K562 (cell line): Measurements from ENCODE around the gene R3HDM2.

Experiments used
- ARNT ChIP-seq, 2 experiments: fragments of 450-650 bp; IDR thresholded peaks; 2 replicates each; pipeline ENCODE4 v1.6.1; 2016; ENCODE audit warnings: mild to moderate bottlenecking in 1 of 2
- CTCF ChIP-seq, 3 experiments: IDR thresholded peaks in 2 of 3; conservative IDR thresholded peaks in 1 of 3; 2 replicates each; pipeline ENCODE4 v1.5.1; 2011 to 2012; ENCODE audit warnings: low read length in 3 of 3, mild to moderate bottlenecking in 3 of 3, control low read depth in 2 of 3, improper control_type of control experiment in 1 of 3, inconsistent platforms in 1 of 3, low read depth in 1 of 3, mixed read lengths in 1 of 3, moderate library complexity in 1 of 3; ENCODE audit not compliant: insufficient read depth in 2 of 3
- HES1 ChIP-seq: fragments of 450-650 bp; IDR thresholded peaks from 2 replicates; pipeline ENCODE4 v1.6.1; 2016; ENCODE audit warnings: low read depth, mild to moderate bottlenecking, moderate library complexity
- PTTG1 ChIP-seq: fragments of 450-650 bp; IDR thresholded peaks from 2 replicates; pipeline ENCODE4 v1.6.1; 2016; ENCODE audit warnings: low read depth, mild to moderate bottlenecking, missing genetic modification characterization, missing compliant biosample characterization
- SIN3A ChIP-seq, 2 experiments: fragments of 150-350 bp in 1 of 2; IDR thresholded peaks; 2 replicates each; pipeline ENCODE4 v1.6.1; 2011 to 2016; ENCODE audit warnings: borderline replicate concordance in 2 of 2, low read depth in 2 of 2, low read length in 2 of 2, mild to moderate bottlenecking in 2 of 2, moderate library complexity in 2 of 2; ENCODE audit not compliant: control insufficient read depth in 1 of 2
- SOX6 ChIP-seq: fragments of 450-650 bp; IDR thresholded peaks from 2 replicates; pipeline ENCODE4 v1.6.1; 2014; ENCODE audit warnings: mild to moderate bottlenecking
- USF1 ChIP-seq: sonication (generic); formaldehyde crosslinking; IDR thresholded peaks from 2 replicates; pipeline ENCODE4 v1.9.0; 2022; ENCODE audit warnings: mild to moderate bottlenecking, missing genetic modification reagents
- ZNF785 ChIP-seq: fragments of 250-450 bp; sonication (Bioruptor Pico); IDR thresholded peaks from 2 replicates; pipeline ENCODE4 v1.4.0; 2020; ENCODE audit warnings: mild to moderate bottlenecking

DNA sequence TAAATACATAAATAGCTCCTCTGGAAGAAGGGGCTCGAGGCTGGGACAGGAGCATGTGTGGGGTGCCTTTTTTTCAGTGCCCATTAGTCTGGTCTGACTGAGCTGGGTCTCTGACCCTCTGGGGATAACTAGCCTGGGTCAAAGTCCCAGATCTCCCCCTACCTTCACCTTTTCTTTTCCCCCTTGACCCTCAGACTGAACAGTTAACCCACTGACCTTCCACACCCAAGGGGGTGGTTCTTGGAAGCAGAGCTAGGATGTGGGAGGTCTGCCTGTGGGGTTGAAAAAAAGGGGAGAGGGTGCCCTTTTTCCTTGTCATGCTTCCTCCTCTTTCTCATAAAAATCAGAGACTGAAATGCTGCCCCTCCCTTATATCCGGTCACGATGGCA, 27.8 kb upstream of the R3HDM2 start:
- TF ChIP-seq HES1 (no peak), SIN3A (IDR thresholded peaks at IDR 0.05; ENCODE audit: borderline replicate concordance in 2 of 2, control insufficient read depth in 1 of 2, low read depth in 2 of 2, low read length in 2 of 2) (no peak), CTCF (IDR thresholded peaks at IDR 0.05 in 2 of 3, conservative IDR thresholded peaks at IDR 0.05 in 1 of 3; ENCODE audit: insufficient read depth in 2 of 3, low read depth in 1 of 3, low read length in 3 of 3) (no peak), SOX6 (no peak), ZNF785 (CRISPR knock-in tag) (no peak), PTTG1 (tag) (no peak), ARNT (IDR thresholded peaks at IDR 0.05) (no peak; a peak in 1 of 4 replicates), USF1 (no peak; the same call in 1 of the 2 replicates)
